H9 (cell line): ENCODE measurements around the gene B3GNT4. TPM values are rescaled to one million over a fixed set of nuclear protein-coding genes. Genes with fewer than 3 reads are reported as not detected.

Experiments used
- DNase-seq: peaks from one replicate; pipeline ENCODE4 v3.0.0-alpha.2; 2017
- H2AFZ ChIP-seq: one replicate; pipeline ENCODE4 v1.6.1; 2013; ENCODE audit warnings: mild to moderate bottlenecking, low read length, control low read depth, moderate library complexity
- H2AK5ac ChIP-seq: 2 replicates; pipeline ENCODE4 v1.6.1; 2013; ENCODE audit warnings: low read length, control low read depth, mixed read lengths; ENCODE audit not compliant: insufficient read length
- H2BK120ac ChIP-seq: one replicate; pipeline ENCODE4 v1.6.1; 2013; ENCODE audit warnings: low read depth, mild to moderate bottlenecking, low read length, control low read depth, inconsistent platforms; ENCODE audit not compliant: poor library complexity, severe bottlenecking
- H2BK12ac ChIP-seq: 2 replicates; pipeline ENCODE4 v1.6.1; 2013; ENCODE audit warnings: low read length, control low read depth, mixed read lengths, low read depth; ENCODE audit not compliant: insufficient read length
- H2BK15ac ChIP-seq: 2 replicates; pipeline ENCODE4 v1.6.1; 2013; ENCODE audit warnings: low read depth, low read length, control low read depth
- H2BK20ac ChIP-seq: one replicate; pipeline ENCODE4 v1.6.1; 2013; ENCODE audit warnings: low read depth, mild to moderate bottlenecking, low read length, control low read depth, inconsistent platforms; ENCODE audit not compliant: poor library complexity, severe bottlenecking
- H2BK5ac ChIP-seq: 2 replicates; pipeline ENCODE4 v1.6.1; 2013; ENCODE audit warnings: low read length, control low read depth, mixed read lengths; ENCODE audit not compliant: insufficient read length
- H3K14ac ChIP-seq: 2 replicates; pipeline ENCODE4 v1.6.1; 2013; ENCODE audit warnings: low read length, control low read depth; ENCODE audit not compliant: insufficient read depth
- H3K18ac ChIP-seq: 2 replicates; pipeline ENCODE4 v1.6.1; 2013; ENCODE audit warnings: low read depth, mild to moderate bottlenecking, mixed read lengths, low read length, control low read depth; ENCODE audit not compliant: insufficient read length
- H3K23ac ChIP-seq: 2 replicates; pipeline ENCODE4 v1.6.1; 2013; ENCODE audit warnings: low read length, control low read depth, mixed read lengths, low read depth; ENCODE audit not compliant: insufficient read length
- H3K23me2 ChIP-seq: 2 replicates; pipeline ENCODE4 v1.6.1; 2013; ENCODE audit warnings: low read depth, mild to moderate bottlenecking, mixed read lengths, low read length, control low read depth; ENCODE audit not compliant: insufficient read length, poor library complexity, severe bottlenecking
- H3K27ac ChIP-seq: 2 replicates; pipeline ENCODE4 v1.5.1; 2013; ENCODE audit warnings: low read length, control low read depth, mixed read lengths, low read depth; ENCODE audit not compliant: insufficient read length
- H3K27me3 ChIP-seq: 2 replicates; pipeline ENCODE4 v1.6.1; 2013; ENCODE audit warnings: low read length, control low read depth, inconsistent platforms; ENCODE audit not compliant: insufficient read depth
- H3K4ac ChIP-seq: 2 replicates; pipeline ENCODE4 v1.6.1; 2013; ENCODE audit warnings: low read depth, mild to moderate bottlenecking, control low read depth, inconsistent platforms, low read length, moderate library complexity
- H3K4me1 ChIP-seq: 2 replicates; pipeline ENCODE4 v1.6.1; 2013; ENCODE audit warnings: low read length, control low read depth, inconsistent platforms; ENCODE audit not compliant: insufficient read depth
- H3K4me2 ChIP-seq: 2 replicates; pipeline ENCODE4 v1.6.1; 2013; ENCODE audit warnings: low read length, control low read depth, mixed read lengths; ENCODE audit not compliant: insufficient read length, insufficient read depth
- H3K56ac ChIP-seq: 2 replicates; pipeline ENCODE4 v1.6.1; 2013; ENCODE audit warnings: low read depth, mild to moderate bottlenecking, mixed read lengths, low read length, control low read depth; ENCODE audit not compliant: insufficient read length
- H3K79me1 ChIP-seq: 2 replicates; pipeline ENCODE4 v1.6.1; 2013; ENCODE audit warnings: low read depth, mild to moderate bottlenecking, moderate library complexity, low read length, control low read depth, inconsistent platforms; ENCODE audit not compliant: insufficient read depth, poor library complexity, severe bottlenecking
- H3K79me2 ChIP-seq: 2 replicates; pipeline ENCODE4 v1.6.1; 2013; ENCODE audit warnings: low read length, control low read depth, inconsistent platforms; ENCODE audit not compliant: insufficient read depth
- H3K9ac ChIP-seq: 2 replicates; pipeline ENCODE4 v1.6.1; 2013; ENCODE audit warnings: low read length, control low read depth, mixed read lengths; ENCODE audit not compliant: insufficient read length; ENCODE audit errors: extremely low read depth
- H3K9me3 ChIP-seq: one replicate; pipeline ENCODE4 v1.6.1; 2013; ENCODE audit warnings: low read depth, low read length, inconsistent platforms; ENCODE audit not compliant: control insufficient read depth
- H3T11ph ChIP-seq: one replicate; pipeline ENCODE4 v1.6.1; 2013; ENCODE audit warnings: mild to moderate bottlenecking, low read length, control low read depth, inconsistent platforms
- H4K20me1 ChIP-seq: one replicate; pipeline ENCODE4 v1.6.1; 2013; ENCODE audit not compliant: control insufficient read depth, insufficient read length, insufficient read depth
- H4K5ac ChIP-seq: 2 replicates; pipeline ENCODE4 v1.6.1; 2013; ENCODE audit warnings: low read depth, mild to moderate bottlenecking, mixed read lengths, low read length, control low read depth; ENCODE audit not compliant: insufficient read length
- H4K8ac ChIP-seq: replicated peaks from 2 replicates; pipeline ENCODE4 v1.6.1; 2013; ENCODE audit warnings: low read length, control low read depth, mixed read lengths, low read depth; ENCODE audit not compliant: insufficient read length
- H4K91ac ChIP-seq: 2 replicates; pipeline ENCODE4 v1.6.1; 2013; ENCODE audit warnings: low read depth, mild to moderate bottlenecking, moderate library complexity, mixed read lengths, low read length, control low read depth; ENCODE audit not compliant: insufficient read length
- H3K27ac Mint-ChIP-seq, 3 experiments: 2 replicates in 2 of 3; 3 replicates in 1 of 3; pipeline ENCODE4 v1.8.0; 2020 to 2021; ENCODE audit warnings: mixed read lengths in 3 of 3, mild to moderate bottlenecking in 1 of 3, moderate library complexity in 1 of 3
- H3K27me3 Mint-ChIP-seq: 2 replicates; pipeline ENCODE4 v1.8.0; 2021; ENCODE audit warnings: low read depth, mild to moderate bottlenecking, moderate library complexity, mixed read lengths
- H3K36me3 Mint-ChIP-seq, 3 experiments: 2 replicates in 2 of 3; 3 replicates in 1 of 3; pipeline ENCODE4 v1.8.0; 2020 to 2021; ENCODE audit warnings: low read depth in 3 of 3, mixed read lengths in 3 of 3; ENCODE audit not compliant: insufficient read depth in 1 of 3
- H3K4me1 Mint-ChIP-seq, 2 experiments: 2 replicates each; pipeline ENCODE4 v1.8.0; 2020; ENCODE audit warnings: mixed read lengths in 2 of 2
- H3K4me3 Mint-ChIP-seq, 2 experiments: 2 replicates in 1 of 2; 3 replicates in 1 of 2; pipeline ENCODE4 v1.8.0; 2020 to 2021; ENCODE audit warnings: mild to moderate bottlenecking in 2 of 2, mixed read lengths in 2 of 2, moderate library complexity in 1 of 2
- H3K9me3 Mint-ChIP-seq, 2 experiments: 2 replicates in 1 of 2; 3 replicates in 1 of 2; pipeline ENCODE4 v1.8.0; 2020; ENCODE audit warnings: mild to moderate bottlenecking in 2 of 2, mixed read lengths in 2 of 2, moderate library complexity in 1 of 2
- WGBS: extraction: QIAGEN DNeasy Blood & Tissue Kit; methylation state at CpG from one replicate; pipeline ENCODE4 v1.1.7; 2013; ENCODE audit warnings: missing lambda C conversion rate, low lambda C conversion rate, mixed read lengths; ENCODE audit not compliant: insufficient read length; ENCODE audit errors: extremely low coverage; 5-methylcytosine and 5-hydroxymethylcytosine counted together
- total RNA-seq: library from RNA; stranded (reverse); gene quantifications from 2 replicates; pipeline ENCODE4 v1.2.1, GENCODE V29; 2021
- TF ChIP-seq, protein P1 (sequence below): fragments of 200-600 bp; sonication (generic); conservative IDR thresholded peaks from 3 replicates; pipeline ENCODE4 v1.8.0; 2021; ENCODE audit warnings: antibody characterized with exemption, mild to moderate bottlenecking

B3GNT4 gene
- total RNA-seq, 1 experiment from 2014 or later = 1.0 TPM

DNA sequence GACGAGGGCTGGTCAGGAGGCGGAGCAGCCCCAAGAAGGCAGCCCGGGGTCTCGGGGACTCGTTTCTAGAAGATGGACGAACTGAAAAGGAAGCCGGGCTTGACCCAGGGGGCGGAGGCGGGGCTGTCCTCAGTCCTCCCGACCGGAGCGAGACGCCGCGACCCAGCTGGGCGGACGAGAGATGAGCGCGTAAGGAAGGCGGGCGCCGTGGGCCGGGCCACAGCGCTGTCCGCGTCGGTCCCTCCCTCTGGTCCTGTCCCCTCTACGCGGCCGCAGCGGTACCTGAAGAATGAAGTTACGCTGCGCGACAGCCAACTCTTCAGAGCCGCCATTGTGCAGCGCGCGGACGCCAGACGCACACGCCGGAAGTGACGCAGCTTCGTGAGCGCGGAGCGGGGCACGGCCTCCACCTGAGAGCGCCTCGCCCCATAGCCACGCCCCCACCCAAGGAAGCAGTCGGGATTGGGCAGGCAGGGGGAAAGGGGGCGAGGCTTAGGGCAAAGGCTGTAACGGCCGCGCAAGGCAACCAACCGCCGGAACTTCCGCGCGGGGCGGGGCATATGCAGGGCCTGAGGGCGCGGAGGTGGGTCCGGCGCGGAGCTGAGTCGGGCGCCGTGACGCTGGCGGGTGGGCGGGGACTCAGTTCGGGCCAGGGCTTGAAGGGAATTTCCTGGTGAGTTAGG lies 22.3 kb downstream of the B3GNT4 start, which contains the start of gene DIABLO:
Gene DIABLO, minus strand, starts transcription at position 370 of the 683 bp plus-strand sequence. Its CDS starts 38 bp downstream, at position 332.
- WGBS = no CpG with 5 or more reads among the region's 74 CpGs
- peak within 1 kb of the TSS; percentile 99 for H3K14ac ChIP-seq
- peak within 1 kb of the TSS; percentile 41 for H4K5ac ChIP-seq
- H3K18ac ChIP-seq = peak within 1 kb of the TSS; percentile 98
- no peak within 1 kb of the TSS for H3K23ac ChIP-seq
- H2BK15ac ChIP-seq = no peak within 1 kb of the TSS
- H3K9ac ChIP-seq = peak within 1 kb of the TSS; percentile 90
- no peak within 1 kb of the TSS for H4K8ac ChIP-seq
- TF ChIP-seq, protein P1, sequence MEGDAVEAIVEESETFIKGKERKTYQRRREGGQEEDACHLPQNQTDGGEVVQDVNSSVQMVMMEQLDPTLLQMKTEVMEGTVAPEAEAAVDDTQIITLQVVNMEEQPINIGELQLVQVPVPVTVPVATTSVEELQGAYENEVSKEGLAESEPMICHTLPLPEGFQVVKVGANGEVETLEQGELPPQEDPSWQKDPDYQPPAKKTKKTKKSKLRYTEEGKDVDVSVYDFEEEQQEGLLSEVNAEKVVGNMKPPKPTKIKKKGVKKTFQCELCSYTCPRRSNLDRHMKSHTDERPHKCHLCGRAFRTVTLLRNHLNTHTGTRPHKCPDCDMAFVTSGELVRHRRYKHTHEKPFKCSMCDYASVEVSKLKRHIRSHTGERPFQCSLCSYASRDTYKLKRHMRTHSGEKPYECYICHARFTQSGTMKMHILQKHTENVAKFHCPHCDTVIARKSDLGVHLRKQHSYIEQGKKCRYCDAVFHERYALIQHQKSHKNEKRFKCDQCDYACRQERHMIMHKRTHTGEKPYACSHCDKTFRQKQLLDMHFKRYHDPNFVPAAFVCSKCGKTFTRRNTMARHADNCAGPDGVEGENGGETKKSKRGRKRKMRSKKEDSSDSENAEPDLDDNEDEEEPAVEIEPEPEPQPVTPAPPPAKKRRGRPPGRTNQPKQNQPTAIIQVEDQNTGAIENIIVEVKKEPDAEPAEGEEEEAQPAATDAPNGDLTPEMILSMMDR = no peak
- H3K4me3 Mint-ChIP-seq = peak within 1 kb of the TSS; percentile 98
- H3K4me2 ChIP-seq = peak within 1 kb of the TSS; percentile 83
- peak within 1 kb of the TSS; percentile 43; the same call in 1 of the 2 replicates for H3K4ac ChIP-seq
- H4K91ac ChIP-seq = peak within 1 kb of the TSS; percentile 85
- peak within 1 kb of the TSS; percentile 11 for H3K27ac ChIP-seq
- H3K27me3 Mint-ChIP-seq = no peaks in the 10 kb centered on the region; the same call in 1 of the 2 replicates
- H3K4me1 ChIP-seq = no peaks in the 10 kb centered on the region; the same call in 1 of the 2 replicates
- H2BK120ac ChIP-seq = no peak within 1 kb of the TSS
- H2BK20ac ChIP-seq = no peak within 1 kb of the TSS
- no peak within 1 kb of the TSS for H2BK5ac ChIP-seq
- no peaks in the 10 kb centered on the region for H3K9me3 Mint-ChIP-seq
- no peak within 1 kb of the TSS for H3T11ph ChIP-seq
- no peaks in the 10 kb centered on the region for H3K27me3 ChIP-seq
- no peak within 1 kb of the TSS for H3K56ac ChIP-seq
- peaks cover 7% of the 10 kb centered on the region; the same call in 1 of the 2 replicates for H3K79me2 ChIP-seq
- H3K36me3 Mint-ChIP-seq = peaks cover 23 to 38% (median 33%) of the 10 kb centered on the region in 3 experiments
- H3K4me1 Mint-ChIP-seq = peaks cover 20 to 26% of the 10 kb centered on the region in 2 experiments
- H3K27ac Mint-ChIP-seq = peak within 1 kb of the TSS; percentile 97 to 99 (median 99); a peak in 6 of 7 replicates
- peaks cover 10% of the 10 kb centered on the region for H3K23me2 ChIP-seq
- H3K79me1 ChIP-seq = peaks cover 16% of the 10 kb centered on the region
- H4K20me1 ChIP-seq = no peaks in the 10 kb centered on the region
- H2AK5ac ChIP-seq = no peak within 1 kb of the TSS
- DNase-seq = peak; percentile 100
- no peak within 1 kb of the TSS for H2AFZ ChIP-seq
- no peak within 1 kb of the TSS for H2BK12ac ChIP-seq
- no peaks in the 10 kb centered on the region for H3K9me3 ChIP-seq
